Stomach smooth muscle (tissue), 2 donors: ENCODE data around the gene ARL8A.

Source experiments
- H3K27ac ChIP-seq: one replicate; pipeline ENCODE4 v1.7.0; 2013; ENCODE audit warnings: mild to moderate bottlenecking, low read length, inconsistent platforms
- H3K27me3 ChIP-seq, 2 donors: one replicate each; pipeline ENCODE4 v1.7.0; 2013; ENCODE audit warnings: low read length in 2 of 2; ENCODE audit not compliant: insufficient read depth in 2 of 2, control insufficient read depth in 1 of 2
- H3K36me3 ChIP-seq, 2 donors: one replicate each; pipeline ENCODE4 v1.7.0; 2013; ENCODE audit warnings: low read length in 2 of 2; ENCODE audit not compliant: control insufficient read depth in 2 of 2, insufficient read depth in 2 of 2
- H3K4me1 ChIP-seq: one replicate; pipeline ENCODE4 v1.7.0; 2013; ENCODE audit warnings: low read length; ENCODE audit not compliant: control insufficient read depth, insufficient read depth
- H3K4me3 ChIP-seq, 2 donors: one replicate each; pipeline ENCODE4 v1.7.0; 2013; ENCODE audit warnings: low read length in 2 of 2
- H3K9ac ChIP-seq, 2 donors: one replicate each; pipeline ENCODE4 v1.7.0; 2013; ENCODE audit warnings: low read length in 2 of 2, mild to moderate bottlenecking in 1 of 2
- H3K9me3 ChIP-seq, 2 donors: one replicate each; pipeline ENCODE4 v1.7.0; 2013; ENCODE audit warnings: low read length in 2 of 2; ENCODE audit not compliant: control insufficient read depth in 2 of 2
- donor health status: healthy.
- donor health status: Pancreatic carcinoma.

The ARL8A gene

GRCh38 chr1:202084791-202085681, 59.5 kb downstream of the ARL8A start:
- Histone ChIP-seq H3K4me3 (no peak overlapping the region), H3K27ac (no peak overlapping the region), H3K9ac (no peak overlapping the region), H3K9me3 (no peaks in the 10 kb centered on the region), H3K27me3 (no peaks in the 10 kb centered on the region), H3K36me3 (no peaks in the 10 kb centered on the region), H3K4me1 (no peaks in the 10 kb centered on the region)
